Motor neuron (in vitro differentiated cells): ENCODE results near the gene FDPS. TPM values are rescaled to one million over a fixed set of nuclear protein-coding genes. Genes with fewer than 3 reads are reported as not detected.
"Not testable (repeated sequence)": the region's sequence is repeated elsewhere in the genome, so short reads cannot be mapped to it uniquely, and the experiment has no call there.

Experiments
- ATAC-seq, 8 experiments: fragments of 200-7000 bp; cut with Tn5 transposase; replicated peaks in 6 of 8; 2 replicates each; pipeline ENCODE4 v1.8.0; 2021; ENCODE audit warnings: mild to moderate bottlenecking in 8 of 8, moderate library complexity in 8 of 8
- H3K27ac ChIP-seq, 2 donors: fragments of 250-450 bp; sonication (Bioruptor Pico); 2 replicates each; pipeline ENCODE4 v1.9.0; 2021; ENCODE audit warnings: antibody characterized with exemption in 2 of 2, mild to moderate bottlenecking in 2 of 2, moderate library complexity in 1 of 2
- H3K4me1 ChIP-seq, 2 donors: fragments of 250-450 bp; sonication (Bioruptor Pico); replicated peaks in 1 of 2; 2 replicates each; pipeline ENCODE4 v1.6.1; 2021; ENCODE audit warnings: antibody characterized with exemption in 2 of 2, mild to moderate bottlenecking in 2 of 2, moderate library complexity in 1 of 2
- H3K4me3 ChIP-seq, 5 donors: fragments of 250-450 bp; sonication (Bioruptor Pico); 2 replicates each; pipeline ENCODE4 v1.9.0; 2021; ENCODE audit warnings: antibody characterized with exemption in 5 of 5, mild to moderate bottlenecking in 5 of 5, moderate library complexity in 4 of 5
- WGBS, 10 experiments: fragments of 450-650 bp; shearing (Covaris generic); methylation state at CpG; one replicate each; pipeline ENCODE4 v1.0.0; 2022; 5-methylcytosine and 5-hydroxymethylcytosine counted together
- in situ Hi-C, 9 experiments: fragments of 400-800 bp; cut with MboI; loops; one replicate each; pipeline ENCODE4 v1.15.0; 2021; ENCODE audit warnings: low sequenced_read_pairs in 9 of 9, low pct_unique_long_range_greater_than_20kb in 2 of 9; ENCODE audit not compliant: unreplicated experiment in 9 of 9
- total RNA-seq, 8 experiments: library from RNA; unstranded; fragments of 300-600 nt; gene quantifications; 2 replicates each; pipeline versions ENCODE4 v1.2.3 to v1.2.4, GENCODE V29; 2022

Gene FDPS
- total RNA-seq, 8 experiments from 2014 or later = 93.5 to 448 (median 218) TPM

DNA sequence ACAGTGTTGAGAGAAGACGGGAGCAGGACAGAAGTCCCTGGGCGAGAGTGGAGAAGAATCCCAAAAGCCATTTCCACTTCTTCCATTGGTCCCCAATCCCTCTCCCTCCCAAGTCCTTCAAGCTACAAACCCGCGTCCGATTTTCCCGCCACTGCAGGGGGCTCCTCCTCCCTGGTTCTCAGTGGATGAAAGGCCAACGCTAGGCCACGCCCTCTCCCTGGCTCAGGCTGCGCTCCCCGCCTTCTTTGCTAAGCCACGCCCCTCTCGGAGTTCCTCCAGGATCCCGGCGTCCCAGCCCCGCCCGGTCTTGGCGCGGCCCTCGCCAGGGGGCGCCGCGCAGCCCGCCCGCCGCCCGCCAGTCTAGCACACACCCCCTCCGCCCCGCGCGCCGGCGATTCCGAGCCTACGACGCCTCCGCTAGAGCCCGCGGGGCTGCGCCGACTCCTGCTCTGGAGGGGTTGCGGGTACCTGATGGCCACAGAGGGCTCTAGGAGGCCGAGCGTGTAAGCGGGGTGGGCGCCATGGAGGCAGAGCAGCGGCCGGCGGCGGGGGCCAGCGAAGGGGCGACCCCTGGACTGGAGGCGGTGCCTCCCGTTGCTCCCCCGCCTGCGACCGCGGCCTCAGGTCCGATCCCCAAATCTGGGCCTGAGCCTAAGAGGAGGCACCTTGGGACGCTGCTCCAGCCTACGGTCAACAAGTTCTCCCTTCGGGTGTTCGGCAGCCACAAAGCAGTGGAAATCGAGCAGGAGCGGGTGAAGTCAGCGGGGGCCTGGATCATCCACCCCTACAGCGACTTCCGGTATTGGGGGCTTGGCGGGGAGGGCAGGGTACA, 31.4 kb upstream of the FDPS start, which contains the start of gene HCN3:
TSS of gene HCN3 (plus strand) at position 394 of the 832 bp plus-strand sequence. CDS start at position 522, 128 bp downstream.
- WGBS, 10 experiments = 0 to 43% (median 0%) methylated on average over 1 to 15 of the region's 68 CpGs; no CpG with 5 or more reads in 3 of the 10 experiments
- Histone ChIP-seq H3K4me3 (peak within 1 kb of the TSS; percentile 57 to 80 (median 72)), H3K27ac (peak within 1 kb of the TSS; percentile 71 to 78), H3K4me1 (peaks cover 18 to 21% of the 10 kb centered on the region in 2 donors)
- in situ Hi-C loops = no loop called here
- peak; percentile 60 to 76 (median 73) for ATAC-seq

DNA sequence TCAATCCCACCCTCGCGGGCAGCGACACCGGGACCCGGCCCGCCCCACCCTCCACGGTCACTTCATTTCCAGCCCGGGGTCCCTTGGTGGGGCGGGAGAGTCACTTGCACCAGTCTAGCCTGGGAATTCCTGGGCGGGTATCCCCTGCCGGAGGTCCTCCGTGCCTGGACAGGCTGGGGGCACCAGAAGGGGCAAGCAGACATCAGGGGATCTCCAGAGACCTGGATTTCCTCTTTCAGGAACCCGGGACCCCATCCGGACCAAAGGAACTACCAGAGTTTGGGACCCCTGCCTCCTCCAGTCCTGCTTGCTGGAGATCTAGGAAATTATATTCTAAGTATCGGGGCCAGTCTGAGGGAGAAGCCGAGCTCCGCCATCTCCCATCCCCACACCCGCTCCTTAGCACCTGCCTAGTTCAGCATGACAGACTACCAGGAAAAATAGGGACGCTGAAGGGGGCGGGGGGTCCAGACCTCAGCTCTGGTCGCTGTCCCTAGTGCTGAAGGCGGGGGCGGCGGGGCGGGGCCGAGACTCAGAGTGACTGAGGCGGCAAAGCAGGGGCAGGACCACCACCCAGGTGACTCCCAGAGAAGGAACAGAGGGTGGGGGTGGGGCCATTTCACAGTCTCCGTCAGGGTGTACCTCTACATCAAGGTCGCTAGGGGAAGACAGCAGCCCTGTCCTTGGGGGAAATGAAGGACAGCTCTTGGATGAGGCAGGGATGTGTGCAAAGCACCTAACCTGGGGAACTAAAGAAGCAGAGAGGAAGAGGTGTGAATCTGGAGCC, 30.6 kb upstream of the FDPS start:
- in situ Hi-C loops = no loop called here
- Histone ChIP-seq H3K27ac (peak overlapping the region; percentile 71 to 78), H3K4me1 (peaks cover 16 to 19% of the 10 kb centered on the region in 2 donors), H3K4me3 (peak overlapping the region; percentile 57 to 80 (median 72))
- peak; percentile 1 to 65 (median 53) for ATAC-seq
- WGBS, 10 experiments = 0 to 8% (median 1%) methylated on average over 2 to 20 of the region's 29 CpGs; no CpG with 5 or more reads in 5 of the 10 experiments

DNA sequence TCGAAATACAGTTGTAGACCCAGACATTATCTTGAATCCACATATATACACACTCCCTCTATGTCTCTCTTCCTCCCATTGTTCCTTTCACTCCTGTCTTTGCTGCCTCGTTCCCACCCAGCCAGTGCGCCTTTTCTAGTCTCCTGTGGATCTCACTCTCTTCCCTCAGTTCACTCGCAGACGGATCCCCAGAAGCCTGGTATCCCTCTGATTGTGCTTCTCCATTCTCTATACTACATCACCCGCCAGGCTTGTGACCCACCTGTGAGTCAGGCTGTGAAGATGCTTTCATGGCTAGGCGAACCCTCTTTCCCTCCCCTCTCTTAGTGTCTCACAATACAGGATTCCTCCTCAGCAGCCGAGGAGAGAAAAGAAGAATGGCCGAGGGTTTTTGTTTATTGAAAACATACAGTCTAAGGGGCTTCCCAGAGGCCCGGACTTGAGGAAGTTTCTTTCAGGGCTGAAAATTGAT, 29.9 kb upstream of the FDPS start:
- in situ Hi-C loops = no loop called here
- H3K27ac ChIP-seq = peak overlapping the region; percentile 71 to 78
- peaks cover 15 to 18% of the 10 kb centered on the region in 2 donors for H3K4me1 ChIP-seq
- peak in 5 of 8 experiments; percentile 0 to 6 (median 2) for ATAC-seq
- 0 to 100% (median 36%) methylated on average over 1 to 10 of the region's 10 CpGs; no CpG with 5 or more reads in 2 of the 10 experiments for WGBS, 10 experiments
- peak overlapping the region; percentile 57 to 80 (median 72) for H3K4me3 ChIP-seq

DNA sequence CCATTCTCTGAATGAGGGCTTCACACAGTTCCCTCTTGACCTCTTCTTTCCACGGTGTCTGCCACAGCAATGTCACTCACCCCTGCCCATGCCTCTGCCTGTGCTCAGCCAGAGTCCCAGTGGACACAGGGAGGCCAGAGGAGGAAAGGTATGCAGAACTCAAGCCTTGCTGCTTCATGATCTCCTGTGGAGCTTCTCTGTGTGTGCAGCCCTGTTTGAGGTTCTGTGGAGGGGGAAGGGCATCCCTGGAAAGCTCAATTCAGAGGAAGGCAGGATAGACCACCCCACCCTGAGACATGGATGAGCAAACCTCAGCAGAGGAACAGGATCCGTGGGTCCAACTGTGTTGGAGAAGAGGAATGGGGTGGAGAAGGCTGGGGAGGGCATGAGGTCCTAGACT, 29.4 kb upstream of the FDPS start:
- no peak for ATAC-seq
- Histone ChIP-seq H3K27ac (peak overlapping the region; percentile 71 to 78), H3K4me3 (peak overlapping the region; percentile 57 to 80 (median 72)), H3K4me1 (peaks cover 12 to 15% of the 10 kb centered on the region in 2 donors)
- WGBS, 10 experiments = 0 to 100% (median 46%) methylated on average over 1 to 2 of the region's 2 CpGs; no CpG with 5 or more reads in 5 of the 10 experiments
- in situ Hi-C loops = no loop called here

DNA sequence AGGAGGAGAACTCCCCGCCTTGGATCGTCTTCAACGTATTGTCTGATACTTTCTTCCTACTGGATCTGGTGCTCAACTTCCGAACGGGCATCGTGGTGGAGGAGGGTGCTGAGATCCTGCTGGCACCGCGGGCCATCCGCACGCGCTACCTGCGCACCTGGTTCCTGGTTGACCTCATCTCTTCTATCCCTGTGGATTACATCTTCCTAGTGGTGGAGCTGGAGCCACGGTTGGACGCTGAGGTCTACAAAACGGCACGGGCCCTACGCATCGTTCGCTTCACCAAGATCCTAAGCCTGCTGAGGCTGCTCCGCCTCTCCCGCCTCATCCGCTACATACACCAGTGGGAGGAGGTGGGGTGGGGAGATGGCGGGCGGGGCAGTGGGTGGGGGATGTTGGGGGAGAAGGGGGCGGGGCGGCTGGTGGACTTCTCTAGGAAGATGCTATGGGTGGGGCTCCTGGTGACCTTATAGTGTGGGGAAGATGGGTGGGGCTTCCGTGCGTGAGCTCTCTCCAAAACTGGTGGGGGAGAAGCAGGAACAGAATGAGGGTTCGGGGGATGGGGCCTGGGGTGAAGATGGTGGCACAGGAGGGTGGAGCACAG, 26.1 kb upstream of the FDPS start:
- ATAC-seq = peak in 1 of 8 experiments; percentile 16
- in situ Hi-C loops = no loop called here
- Histone ChIP-seq H3K4me3 (no peak overlapping the region), H3K4me1 (peaks cover 12 to 15% of the 10 kb centered on the region in 2 donors), H3K27ac (no peak overlapping the region)
- 60 to 100% (median 95%) methylated on average over 1 to 22 of the region's 29 CpGs; no CpG with 5 or more reads in 2 of the 10 experiments for WGBS, 10 experiments

DNA sequence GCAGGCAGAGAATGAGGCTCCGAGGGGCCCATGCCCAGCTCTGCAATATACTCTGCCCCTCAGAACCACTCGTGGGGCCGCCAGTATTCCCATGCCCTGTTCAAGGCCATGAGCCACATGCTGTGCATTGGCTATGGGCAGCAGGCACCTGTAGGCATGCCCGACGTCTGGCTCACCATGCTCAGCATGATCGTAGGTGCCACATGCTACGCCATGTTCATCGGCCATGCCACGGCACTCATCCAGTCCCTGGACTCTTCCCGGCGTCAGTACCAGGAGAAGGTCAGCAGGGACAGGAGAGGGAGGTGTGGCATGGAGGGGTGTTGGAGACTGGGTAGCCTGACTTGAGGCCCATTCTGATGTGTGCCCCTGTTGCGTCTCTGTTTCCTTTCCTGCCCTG, 24.2 kb upstream of the FDPS start:
- H3K4me3 ChIP-seq = no peak overlapping the region
- in situ Hi-C loops = no loop called here

DNA sequence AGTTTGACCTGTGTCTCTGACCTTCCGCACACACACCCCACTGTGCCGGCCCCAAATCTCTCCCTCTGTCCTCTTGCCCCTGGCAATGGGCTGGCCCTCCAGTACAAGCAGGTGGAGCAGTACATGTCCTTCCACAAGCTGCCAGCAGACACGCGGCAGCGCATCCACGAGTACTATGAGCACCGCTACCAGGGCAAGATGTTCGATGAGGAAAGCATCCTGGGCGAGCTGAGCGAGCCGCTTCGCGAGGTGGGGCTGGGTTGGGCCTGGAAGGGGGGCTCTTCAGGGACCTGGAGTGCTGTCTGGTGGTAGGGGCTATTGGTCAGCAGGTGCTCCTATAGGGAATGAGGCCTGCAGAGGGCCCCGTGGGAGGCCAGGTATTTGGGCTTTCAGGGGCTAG, 23.6 kb upstream of the FDPS start:
- 33 to 96% (median 90%) methylated on average over 3 to 13 of the region's 14 CpGs; no CpG with 5 or more reads in 6 of the 10 experiments for WGBS, 10 experiments
- in situ Hi-C loops = no loop called here
- H3K4me1 ChIP-seq = peaks cover under 1% of the 10 kb centered on the region in 2 donors
- ATAC-seq = peak in 1 of 8 experiments; percentile 4
- H3K4me3 ChIP-seq = no peak overlapping the region
- H3K27ac ChIP-seq = no peak overlapping the region

More for the DNA sequence above, 24.2 kb upstream of the FDPS start:
- WGBS, 10 experiments = 70 to 93% (median 90%) methylated on average over 2 to 7 of the region's 12 CpGs; no CpG with 5 or more reads in 3 of the 10 experiments
- peaks cover 4 to 6% of the 10 kb centered on the region in 2 donors for H3K4me1 ChIP-seq
- no peak overlapping the region for H3K27ac ChIP-seq
- no peak for ATAC-seq

DNA sequence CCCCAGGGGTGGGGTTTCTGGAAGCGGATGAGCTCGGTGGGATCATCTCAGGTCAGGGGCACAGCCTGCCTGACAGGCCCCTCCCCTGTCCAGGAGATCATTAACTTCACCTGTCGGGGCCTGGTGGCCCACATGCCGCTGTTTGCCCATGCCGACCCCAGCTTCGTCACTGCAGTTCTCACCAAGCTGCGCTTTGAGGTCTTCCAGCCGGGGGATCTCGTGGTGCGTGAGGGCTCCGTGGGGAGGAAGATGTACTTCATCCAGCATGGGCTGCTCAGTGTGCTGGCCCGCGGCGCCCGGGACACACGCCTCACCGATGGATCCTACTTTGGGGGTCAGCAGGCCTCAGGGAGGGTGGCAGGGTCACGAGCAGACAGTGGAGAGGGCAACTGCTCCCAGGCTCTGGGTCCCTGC, 23.0 kb upstream of the FDPS start:
- Histone ChIP-seq H3K27ac (no peak overlapping the region), H3K4me3 (no peak overlapping the region), H3K4me1 (no peaks in the 10 kb centered on the region)
- peak in 1 of 8 experiments; percentile 11 for ATAC-seq
- WGBS, 10 experiments = 60 to 100% (median 94%) methylated on average over 1 to 16 of the region's 18 CpGs; no CpG with 5 or more reads in 4 of the 10 experiments
- in situ Hi-C loops = no loop called here

DNA sequence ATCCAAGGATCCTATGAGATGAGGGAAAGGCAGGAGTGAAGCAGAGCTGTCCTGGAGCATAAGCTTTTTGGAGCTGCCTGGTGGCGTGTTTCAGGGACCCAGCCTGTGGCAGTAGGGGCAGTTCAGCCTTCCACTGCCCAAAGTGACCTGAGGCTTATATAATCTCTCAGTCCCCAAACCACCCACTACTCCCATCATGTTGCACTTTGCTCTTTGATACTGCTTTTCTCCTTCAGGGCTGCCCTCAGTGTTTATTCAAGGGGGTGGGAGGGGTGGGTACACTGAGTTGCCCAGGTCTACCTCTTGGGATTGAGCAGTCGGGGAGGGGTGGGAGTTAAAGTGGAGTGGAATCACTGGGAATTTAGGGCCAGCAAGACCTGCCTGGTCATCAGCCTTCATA, 22.1 kb upstream of the FDPS start:
- WGBS, 10 experiments = 72 to 100% (median 94%) methylated on average over 1 to 2 of the region's 2 CpGs; no CpG with 5 or more reads in 6 of the 10 experiments
- Histone ChIP-seq H3K4me1 (no peaks in the 10 kb centered on the region), H3K4me3 (no peak overlapping the region), H3K27ac (no peak overlapping the region)
- in situ Hi-C loops = no loop called here
- no peak for ATAC-seq

DNA sequence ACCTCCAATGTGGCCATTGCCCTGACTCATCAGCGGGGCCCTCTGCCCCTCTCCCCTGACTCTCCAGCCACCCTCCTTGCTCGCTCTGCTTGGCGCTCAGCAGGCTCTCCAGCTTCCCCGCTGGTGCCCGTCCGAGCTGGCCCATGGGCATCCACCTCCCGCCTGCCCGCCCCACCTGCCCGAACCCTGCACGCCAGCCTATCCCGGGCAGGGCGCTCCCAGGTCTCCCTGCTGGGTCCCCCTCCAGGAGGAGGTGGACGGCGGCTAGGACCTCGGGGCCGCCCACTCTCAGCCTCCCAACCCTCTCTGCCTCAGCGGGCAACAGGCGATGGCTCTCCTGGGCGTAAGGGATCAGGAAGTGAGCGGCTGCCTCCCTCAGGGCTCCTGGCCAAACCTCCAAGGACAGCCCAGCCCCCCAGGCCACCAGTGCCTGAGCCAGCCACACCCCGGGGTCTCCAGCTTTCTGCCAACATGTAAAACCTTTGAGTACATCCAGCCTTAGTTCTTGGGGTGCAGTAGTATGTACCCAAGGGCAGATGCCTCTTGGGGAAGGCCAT, 20.6 kb upstream of the FDPS start:
- H3K27ac ChIP-seq = no peak overlapping the region
- in situ Hi-C loops = no loop called here
- no peak overlapping the region for H3K4me3 ChIP-seq
- ATAC-seq = peak in 4 of 8 experiments; percentile 14 to 24 (median 22)
- no peaks in the 10 kb centered on the region for H3K4me1 ChIP-seq
- 85 to 100% (median 87%) methylated on average over 1 to 7 of the region's 21 CpGs; no CpG with 5 or more reads in 7 of the 10 experiments for WGBS, 10 experiments

DNA sequence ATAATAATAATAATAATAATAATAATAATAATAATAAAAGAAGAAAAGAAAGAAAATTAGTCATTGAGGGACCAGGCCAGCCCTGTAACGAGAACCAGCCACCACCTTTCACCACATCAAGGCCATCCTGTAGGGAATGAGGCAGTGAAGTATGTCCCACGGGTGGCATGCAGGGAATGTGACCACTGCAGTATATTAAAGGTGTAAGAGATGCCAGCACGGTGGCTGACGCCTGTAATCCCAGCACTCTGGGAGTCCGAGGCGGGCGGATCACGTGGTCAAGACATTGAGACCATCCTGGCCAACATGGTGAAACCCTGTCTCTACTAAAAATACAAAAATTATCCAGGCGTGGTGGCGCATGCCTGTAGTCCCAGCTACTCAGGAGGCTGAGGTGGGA, 17.7 kb upstream of the FDPS start:
- H3K4me3 ChIP-seq, H3K4me1 ChIP-seq, H3K27ac ChIP-seq, in situ Hi-C loops, ATAC-seq: not testable (repeated sequence)
- WGBS, 10 experiments = 53 to 100% (median 82%) methylated on average over 3 to 8 of the region's 10 CpGs; no CpG with 5 or more reads in 2 of the 10 experiments

DNA sequence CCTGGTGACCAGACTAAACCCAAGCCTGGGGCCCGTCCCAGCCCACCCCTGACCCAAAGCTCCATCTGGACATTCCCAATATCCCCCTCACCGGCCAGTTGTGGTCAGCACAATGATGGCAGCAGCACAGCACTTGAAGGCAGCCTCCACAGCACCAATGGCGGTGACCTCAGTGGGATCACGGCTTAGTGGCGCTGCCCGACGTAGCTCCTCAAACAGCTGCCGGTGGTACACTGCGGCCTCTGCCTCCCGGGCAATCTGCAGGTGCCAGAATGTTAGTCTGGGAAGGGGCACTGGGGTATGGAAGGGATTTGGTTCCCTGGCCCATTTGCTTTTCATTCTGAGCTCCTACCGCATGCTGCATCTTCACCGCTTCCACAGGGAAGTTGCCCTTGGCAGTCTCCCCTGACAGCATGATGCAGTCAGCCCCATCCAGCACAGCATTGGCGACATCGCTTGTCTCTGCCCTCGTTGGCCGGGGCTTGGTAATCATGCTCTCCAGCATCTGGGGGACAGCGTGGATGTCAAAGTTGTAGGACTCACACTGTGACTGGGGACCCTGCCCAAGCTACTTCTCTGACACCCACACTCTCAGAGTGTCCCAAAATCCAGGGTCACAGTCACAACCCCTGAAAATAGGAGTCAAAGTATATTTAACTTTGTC, 15.4 kb upstream of the FDPS start:
- Histone ChIP-seq H3K4me1 (peaks cover 18 to 21% of the 10 kb centered on the region in 2 donors), H3K27ac (no peak overlapping the region), H3K4me3 (no peak overlapping the region)
- in situ Hi-C loops = no loop called here
- WGBS, 10 experiments = 53 to 100% (median 80%) methylated on average over 1 to 10 of the region's 17 CpGs; no CpG with 5 or more reads in 4 of the 10 experiments
- ATAC-seq = no peak
